ENCODE measurements around the gene LTN1.

LTN1 gene

GRCh38 chr21:28928578-28929420 is 63.9 kb downstream of the LTN1 start:
- DNase-seq (ENCODE audit: low read depth): no peak

GRCh38 chr21:28927130-28927529 is 65.5 kb downstream of the LTN1 start:
- DNase-seq (ENCODE audit: low read depth): no peak

- no peak for DNase-seq (ENCODE audit: low read depth)
Observed at GRCh38 chr21:28923439-28923975, 69.2 kb downstream of the LTN1 start.

GRCh38 chr21:28922368-28922767 is 70.3 kb downstream of the LTN1 start:
- DNase-seq (ENCODE audit: low read depth): no peak

GRCh38 chr21:28916150-28916893 is 76.4 kb downstream of the LTN1 start:
- DNase-seq (ENCODE audit: low read depth): no peak

GRCh38 chr21:28913071-28913470 is 79.6 kb downstream of the LTN1 start:
- DNase-seq (ENCODE audit: low read depth): no peak

GRCh38 chr21:28910280-28910887 is 82.3 kb downstream of the LTN1 start:
- no peak for DNase-seq (ENCODE audit: low read depth)

GRCh38 chr21:28908351-28908750 is 84.3 kb downstream of the LTN1 start:
- no peak for DNase-seq (ENCODE audit: low read depth)

GRCh38 chr21:28906841-28907240 is 85.8 kb downstream of the LTN1 start:
- no peak for DNase-seq (ENCODE audit: low read depth)

GRCh38 chr21:28906236-28906635 is 86.4 kb downstream of the LTN1 start:
- DNase-seq (ENCODE audit: low read depth): no peak

- DNase-seq (ENCODE audit: low read depth): no peak
Observed at GRCh38 chr21:28904961-28905435, 87.7 kb downstream of the LTN1 start.

- DNase-seq (ENCODE audit: low read depth): no peak
Observed at GRCh38 chr21:28903448-28903847, 89.2 kb downstream of the LTN1 start.

- no peak for DNase-seq (ENCODE audit: low read depth)
Observed at GRCh38 chr21:28900481-28900880, 92.2 kb downstream of the LTN1 start.

- DNase-seq (ENCODE audit: low read depth): no peak
Observed at GRCh38 chr21:28899744-28900143, 92.9 kb downstream of the LTN1 start.

- no peak for DNase-seq (ENCODE audit: low read depth)
Observed at GRCh38 chr21:28899220-28899619, 93.5 kb downstream of the LTN1 start.

- DNase-seq (ENCODE audit: low read depth): no peak
Observed at GRCh38 chr21:28893687-28894086, 99.0 kb downstream of the LTN1 start.

- no peak for DNase-seq (ENCODE audit: low read depth)
Observed at GRCh38 chr21:28892199-28893111, 100.2 kb downstream of the LTN1 start.

- no peak for DNase-seq (ENCODE audit: low read depth)
Observed at GRCh38 chr21:28885853-28886177, 106.9 kb downstream of the LTN1 start.

- peak; percentile 87 for DNase-seq (ENCODE audit: low read depth)
Observed at GRCh38 chr21:28884976-28885852, 107.5 kb downstream of the LTN1 start.

- no peak for DNase-seq (ENCODE audit: low read depth)
Observed at GRCh38 chr21:28884481-28884880, 108.2 kb downstream of the LTN1 start.

GRCh38 chr21:28883931-28884330 is 108.7 kb downstream of the LTN1 start:
- no peak for DNase-seq (ENCODE audit: low read depth)
